HG03103 (cell line): ENCODE data around the gene SCUBE1.
"Not testable (repeated sequence)": the region's sequence is repeated elsewhere in the genome, so short reads cannot be mapped to it uniquely, and the experiment has no call there.

Experiments used
- ATAC-seq: cut with Tn5 transposase; IDR thresholded peaks from one replicate; pipeline ENCODE4 v1.9.1; 2021; ENCODE audit warnings: low read depth; ENCODE audit not compliant: unreplicated experiment

Gene SCUBE1

GRCh38 chr22:43288807-43289420, 54.3 kb downstream of the SCUBE1 start:
- ATAC-seq, result no peak

- no peak for ATAC-seq
Observed at GRCh38 chr22:43288378-43288777, 54.8 kb downstream of the SCUBE1 start.

GRCh38 chr22:43287441-43287840, 55.7 kb downstream of the SCUBE1 start:
- ATAC-seq, result no peak

- no peak for ATAC-seq
Observed at GRCh38 chr22:43281394-43281793, 61.8 kb downstream of the SCUBE1 start.

GRCh38 chr22:43280523-43280886, 62.7 kb downstream of the SCUBE1 start:
- ATAC-seq, result not testable (repeated sequence)

GRCh38 chr22:43279867-43280522, 63.2 kb downstream of the SCUBE1 start:
- ATAC-seq, result no peak

- ATAC-seq, result no peak
Observed at GRCh38 chr22:43277987-43278601, 65.1 kb downstream of the SCUBE1 start.

- no peak for ATAC-seq
Observed at GRCh38 chr22:43277091-43277490, 66.1 kb downstream of the SCUBE1 start.

GRCh38 chr22:43276321-43276720, 66.9 kb downstream of the SCUBE1 start:
- ATAC-seq, result no peak

- ATAC-seq, result no peak
Observed at GRCh38 chr22:43275545-43276317, 67.4 kb downstream of the SCUBE1 start.

GRCh38 chr22:43274595-43275240, 68.5 kb downstream of the SCUBE1 start:
- no peak for ATAC-seq

- no peak for ATAC-seq
Observed at GRCh38 chr22:43273902-43274484, 69.2 kb downstream of the SCUBE1 start.

- no peak for ATAC-seq
Observed at GRCh38 chr22:43272869-43273318, 70.3 kb downstream of the SCUBE1 start.

GRCh38 chr22:43272301-43272700, 70.9 kb downstream of the SCUBE1 start:
- ATAC-seq, result no peak

- ATAC-seq, result no peak
Observed at GRCh38 chr22:43270949-43271348, 72.2 kb downstream of the SCUBE1 start.

- ATAC-seq, result no peak
Observed at GRCh38 chr22:43270314-43270908, 72.8 kb downstream of the SCUBE1 start.

- ATAC-seq, result no peak
Observed at GRCh38 chr22:43269646-43270045, 73.5 kb downstream of the SCUBE1 start.

GRCh38 chr22:43269246-43269645, 73.9 kb downstream of the SCUBE1 start:
- ATAC-seq, result no peak

GRCh38 chr22:43267981-43268660, 75.1 kb downstream of the SCUBE1 start:
- no peak for ATAC-seq
